ENCODE results near the gene HTR3D.
A peak's percentile ranks its signal among the peaks of the same experiment; 100 is the strongest.
"Not testable (repeated sequence)": the region's sequence is repeated elsewhere in the genome, so short reads cannot be mapped to it uniquely, and the experiment has no call there.

The HTR3D gene

GRCh38 chr3:184016811-184017671, 14.5 kb upstream of the HTR3D start:
- peak; percentile 73 for DNase-seq

GRCh38 chr3:184017672-184018423, 13.7 kb upstream of the HTR3D start, which contains the start of gene ABCC5:
Gene ABCC5 (minus strand): TSS chr3:184017884. CDS start chr3:184014392, 3,492 bp downstream.
- DNase-seq = peak; percentile 98

GRCh38 chr3:184018424-184018973, 13.0 kb upstream of the HTR3D start:
- no peak for DNase-seq

- DNase-seq = no peak
These were observed 9.2 kb upstream of the HTR3D start for GRCh38 chr3:184022323-184022722.

GRCh38 chr3:184025256-184025655, 6.3 kb upstream of the HTR3D start:
- not testable (repeated sequence) for DNase-seq

- not testable (repeated sequence) for DNase-seq
These were observed 3.2 kb upstream of the HTR3D start for GRCh38 chr3:184028275-184028890.

GRCh38 chr3:184029443-184029842, 2.1 kb upstream of the HTR3D start:
- DNase-seq = no peak

- no peak for DNase-seq
These were observed 1.0 kb upstream of the HTR3D start for GRCh38 chr3:184030536-184030935.

- no peak for DNase-seq
These were observed 6.3 kb downstream of the HTR3D start for GRCh38 chr3:184037816-184038215.

- DNase-seq = not testable (repeated sequence)
These were observed 6.8 kb downstream of the HTR3D start for GRCh38 chr3:184038307-184038706.

- no peak for DNase-seq
These were observed 7.9 kb downstream of the HTR3D start for GRCh38 chr3:184039414-184039813.

- DNase-seq = no peak
These were observed 8.5 kb downstream of the HTR3D start for GRCh38 chr3:184040010-184040409.

- peak; percentile 39 for DNase-seq
These were observed 11.1 kb downstream of the HTR3D start for GRCh38 chr3:184042617-184043016.

GRCh38 chr3:184045995-184046394, 14.5 kb downstream of the HTR3D start:
- DNase-seq = no peak

- peak; percentile 54 for DNase-seq
These were observed 18.8 kb downstream of the HTR3D start for GRCh38 chr3:184050217-184050847.

GRCh38 chr3:184052767-184053166, 21.2 kb downstream of the HTR3D start, which contains the start of gene HTR3C:
Gene HTR3C (plus strand): TSS chr3:184053047. CDS start chr3:184053081, 34 bp downstream.
- DNase-seq = no peak

- DNase-seq = no peak
These were observed 26.5 kb downstream of the HTR3D start for GRCh38 chr3:184058029-184058428.

GRCh38 chr3:184059424-184059823, 27.9 kb downstream of the HTR3D start:
- DNase-seq = no peak

GRCh38 chr3:184062637-184063036, 31.1 kb downstream of the HTR3D start:
- DNase-seq = no peak

GRCh38 chr3:184066211-184066610, 34.7 kb downstream of the HTR3D start:
- DNase-seq = no peak

- DNase-seq = no peak
These were observed 36.1 kb downstream of the HTR3D start for GRCh38 chr3:184067573-184068055.

- no peak for DNase-seq
These were observed 36.8 kb downstream of the HTR3D start for GRCh38 chr3:184068344-184068743.
